GM06990 (cell line): Measurements from ENCODE around the gene ZBTB17.

Experiments
- DNase-seq: peaks from one replicate; pipeline ENCODE4 v3.0.0-alpha.2; 2011; ENCODE audit not compliant: insufficient read length; ENCODE audit errors: extremely low read depth
- H3K27me3 ChIP-seq: replicated peaks from 2 replicates; pipeline ENCODE4 v1.6.0; 2011; ENCODE audit warnings: low read length; ENCODE audit not compliant: control insufficient read depth, insufficient read depth
- H3K36me3 ChIP-seq: 2 replicates; pipeline ENCODE4 v1.5.1; 2011; ENCODE audit warnings: low read length; ENCODE audit not compliant: control insufficient read depth, insufficient read depth
- H3K4me3 ChIP-seq: replicated peaks from 2 replicates; pipeline ENCODE4 v1.5.1; 2011; ENCODE audit warnings: low read depth, mild to moderate bottlenecking, control low read depth, low read length
- TF ChIP-seq, protein P1 (sequence below): IDR thresholded peaks from 2 replicates; pipeline ENCODE4 v1.5.1; 2011; ENCODE audit warnings: low read length, control low read depth, mild to moderate bottlenecking, inconsistent platforms; ENCODE audit not compliant: insufficient read depth, poor library complexity, severe bottlenecking

ZBTB17 gene

DNA sequence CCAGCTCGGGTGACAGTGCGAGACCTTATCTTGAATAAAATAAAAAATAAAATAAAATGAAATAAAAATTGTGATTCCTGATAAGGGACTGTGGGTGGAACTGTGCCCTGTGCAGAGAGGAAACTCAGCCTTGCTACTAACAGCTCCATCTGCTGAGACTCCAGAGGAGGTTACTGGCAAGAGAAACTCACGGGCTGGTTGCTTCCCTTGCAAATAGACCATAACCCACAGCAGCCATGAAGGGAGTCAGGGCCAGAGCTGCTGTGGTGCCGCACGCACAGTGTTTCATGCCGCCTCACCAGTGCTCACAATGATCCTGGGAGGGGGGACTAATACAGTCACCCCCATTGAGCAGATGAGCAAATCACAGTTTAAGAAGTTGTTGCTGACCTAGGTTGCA lies 13.7 kb downstream of the ZBTB17 start:
- TF ChIP-seq, protein P1, sequence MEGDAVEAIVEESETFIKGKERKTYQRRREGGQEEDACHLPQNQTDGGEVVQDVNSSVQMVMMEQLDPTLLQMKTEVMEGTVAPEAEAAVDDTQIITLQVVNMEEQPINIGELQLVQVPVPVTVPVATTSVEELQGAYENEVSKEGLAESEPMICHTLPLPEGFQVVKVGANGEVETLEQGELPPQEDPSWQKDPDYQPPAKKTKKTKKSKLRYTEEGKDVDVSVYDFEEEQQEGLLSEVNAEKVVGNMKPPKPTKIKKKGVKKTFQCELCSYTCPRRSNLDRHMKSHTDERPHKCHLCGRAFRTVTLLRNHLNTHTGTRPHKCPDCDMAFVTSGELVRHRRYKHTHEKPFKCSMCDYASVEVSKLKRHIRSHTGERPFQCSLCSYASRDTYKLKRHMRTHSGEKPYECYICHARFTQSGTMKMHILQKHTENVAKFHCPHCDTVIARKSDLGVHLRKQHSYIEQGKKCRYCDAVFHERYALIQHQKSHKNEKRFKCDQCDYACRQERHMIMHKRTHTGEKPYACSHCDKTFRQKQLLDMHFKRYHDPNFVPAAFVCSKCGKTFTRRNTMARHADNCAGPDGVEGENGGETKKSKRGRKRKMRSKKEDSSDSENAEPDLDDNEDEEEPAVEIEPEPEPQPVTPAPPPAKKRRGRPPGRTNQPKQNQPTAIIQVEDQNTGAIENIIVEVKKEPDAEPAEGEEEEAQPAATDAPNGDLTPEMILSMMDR, result no peak
- Histone ChIP-seq H3K36me3 (peaks cover 2% of the 10 kb centered on the region), H3K4me3 (no peak overlapping the region), H3K27me3 (no peaks in the 10 kb centered on the region)
- DNase-seq, result no peak

GRCh38 chr1:15961492-15961891 lies 14.4 kb downstream of the ZBTB17 start:
- DNase-seq, result no peak
- H3K27me3 ChIP-seq, result no peaks in the 10 kb centered on the region
- H3K4me3 ChIP-seq, result no peak overlapping the region
- TF ChIP-seq, protein P1, result no peak
- H3K36me3 ChIP-seq, result peaks cover 2% of the 10 kb centered on the region

DNA sequence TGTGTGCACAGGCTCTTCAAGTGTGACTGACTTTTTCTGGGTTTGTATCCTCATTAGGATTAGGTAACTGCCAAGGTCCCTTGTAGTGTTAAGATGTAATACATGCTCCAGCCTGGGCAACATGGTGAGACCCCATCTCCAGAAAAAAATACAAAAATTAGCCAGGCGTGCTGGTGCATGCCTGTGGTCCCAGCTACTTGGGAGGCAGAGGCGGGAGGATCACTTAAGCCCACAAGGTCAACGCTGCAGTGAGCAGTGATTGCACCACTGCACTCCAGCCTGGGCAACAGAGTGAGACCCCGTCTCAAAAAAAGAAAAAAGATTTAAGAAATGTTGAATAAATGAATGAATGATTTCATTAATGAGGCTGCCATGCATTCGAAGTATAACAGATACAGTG lies 15.1 kb downstream of the ZBTB17 start:
- no peak overlapping the region for H3K4me3 ChIP-seq
- peaks cover 2% of the 10 kb centered on the region for H3K36me3 ChIP-seq
- no peak for DNase-seq
- TF ChIP-seq, protein P1, result no peak
- H3K27me3 ChIP-seq, result no peaks in the 10 kb centered on the region

GRCh38 chr1:15959827-15960446 lies 16.0 kb downstream of the ZBTB17 start:
- DNase-seq, result no peak
- Histone ChIP-seq H3K27me3 (no peaks in the 10 kb centered on the region), H3K36me3 (peaks cover 2% of the 10 kb centered on the region), H3K4me3 (no peak overlapping the region)
- TF ChIP-seq, protein P1, result no peak

DNA sequence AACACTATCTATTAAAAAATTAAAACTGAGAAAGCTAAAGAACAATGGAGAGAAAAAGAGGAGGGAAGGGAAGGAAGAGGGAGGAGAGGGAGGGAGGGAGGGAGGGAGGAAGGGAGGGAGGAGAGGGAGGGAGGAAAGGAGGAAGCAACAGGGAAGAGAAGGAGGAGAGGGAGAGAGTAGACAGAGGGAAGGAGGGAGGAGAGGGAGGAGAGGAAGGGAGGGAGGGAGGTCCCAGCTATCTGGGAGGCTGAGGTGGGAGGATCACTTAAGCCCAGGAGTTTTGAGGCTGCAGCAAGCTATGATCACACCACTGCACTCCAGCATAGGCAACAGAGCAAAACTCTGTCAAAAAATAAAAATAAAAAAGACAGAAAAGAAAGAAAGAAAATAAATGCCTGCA lies 16.5 kb downstream of the ZBTB17 start:
- Histone ChIP-seq H3K27me3 (no peaks in the 10 kb centered on the region), H3K36me3 (peaks cover 2% of the 10 kb centered on the region), H3K4me3 (no peak overlapping the region)
- DNase-seq, result no peak
- TF ChIP-seq, protein P1, result no peak

GRCh38 chr1:15958793-15959192 lies 17.1 kb downstream of the ZBTB17 start:
- no peaks in the 10 kb centered on the region for H3K27me3 ChIP-seq
- DNase-seq, result no peak
- H3K4me3 ChIP-seq, result no peak overlapping the region
- peaks cover 4% of the 10 kb centered on the region for H3K36me3 ChIP-seq
- TF ChIP-seq, protein P1, result no peak
